GM12873 (cell line): ENCODE results near the gene MCM3AP.

Experiments used
- CTCF ChIP-seq: IDR thresholded peaks from 2 replicates; pipeline ENCODE4 v1.5.1; 2012; ENCODE audit warnings: low read depth, mild to moderate bottlenecking, moderate library complexity, low read length, control low read depth; ENCODE audit not compliant: insufficient read depth; ENCODE audit errors: missing control alignments

The MCM3AP gene

GRCh38 chr21:46246345-46246744, 39.1 kb downstream of the MCM3AP start:
- TF ChIP-seq CTCF, result no peak

- no peak for TF ChIP-seq CTCF
Observed at GRCh38 chr21:46245213-46245915, 40.0 kb downstream of the MCM3AP start.

- no peak for TF ChIP-seq CTCF
Observed at GRCh38 chr21:46244602-46245001, 40.8 kb downstream of the MCM3AP start.

GRCh38 chr21:46243960-46244361, 41.5 kb downstream of the MCM3AP start:
- TF ChIP-seq CTCF, result no peak

GRCh38 chr21:46243325-46243724, 42.1 kb downstream of the MCM3AP start:
- no peak for TF ChIP-seq CTCF

- TF ChIP-seq CTCF, result no peak
Observed at GRCh38 chr21:46239817-46240325, 45.5 kb downstream of the MCM3AP start.

GRCh38 chr21:46237474-46237873, 47.9 kb downstream of the MCM3AP start:
- TF ChIP-seq CTCF, result no peak
